UCSD-AML1 (cell line): ENCODE results near the gene AGAP3.
"Not testable (repeated sequence)": the region's sequence is repeated elsewhere in the genome, so short reads cannot be mapped to it uniquely, and the experiment has no call there.

ENCODE experiments used
- DNase-seq: peaks from one replicate; lab custom pipeline; 2025; ENCODE audit not compliant: unreplicated experiment; lab: John Stamatoyannopoulos, UW

Gene AGAP3

GRCh38 chr7:151085691-151086620 lies at the start of gene AGAP3:
TSS of gene AGAP3 (plus strand) at chr7:151086475. CDS start at chr7:151086742, 267 bp downstream.
- DNase-seq, result peak; percentile 71

- peak; percentile 77 for DNase-seq
These were observed 47.1 kb upstream of the AGAP3 start for GRCh38 chr7:151038951-151039849.

- peak; percentile 21 for DNase-seq
These were observed 46.3 kb upstream of the AGAP3 start for GRCh38 chr7:151039850-151040548.

GRCh38 chr7:151040616-151041375 lies 45.5 kb upstream of the AGAP3 start:
- DNase-seq, result no peak

GRCh38 chr7:151043449-151043848 lies 42.8 kb upstream of the AGAP3 start:
- DNase-seq, result not testable (repeated sequence)

GRCh38 chr7:151043959-151044358 lies 42.3 kb upstream of the AGAP3 start:
- no peak for DNase-seq

- DNase-seq, result no peak
These were observed 41.0 kb upstream of the AGAP3 start for GRCh38 chr7:151045262-151045661.

- no peak for DNase-seq
These were observed 40.3 kb upstream of the AGAP3 start for GRCh38 chr7:151045967-151046366.

GRCh38 chr7:151046603-151047573 lies 39.4 kb upstream of the AGAP3 start:
- no peak for DNase-seq

- DNase-seq, result no peak
These were observed 38.1 kb upstream of the AGAP3 start, which contains the start of gene ASIC3 for GRCh38 chr7:151047976-151048815. TSS of gene ASIC3 (plus strand) at chr7:151048531. CDS start at chr7:151048886, 355 bp downstream.

GRCh38 chr7:151048911-151049463 lies 37.3 kb upstream of the AGAP3 start:
- no peak for DNase-seq

GRCh38 chr7:151051108-151051507 lies 35.2 kb upstream of the AGAP3 start:
- DNase-seq, result no peak

GRCh38 chr7:151053096-151053495 lies 33.2 kb upstream of the AGAP3 start:
- peak; percentile 55 for DNase-seq

GRCh38 chr7:151053751-151054150 lies 32.5 kb upstream of the AGAP3 start:
- DNase-seq, result no peak

GRCh38 chr7:151056283-151056665 lies 30.0 kb upstream of the AGAP3 start:
- DNase-seq, result no peak

GRCh38 chr7:151056666-151057505 lies 29.4 kb upstream of the AGAP3 start:
- no peak for DNase-seq

- DNase-seq, result no peak
These were observed 28.7 kb upstream of the AGAP3 start, which contains the start of gene CDK5 for GRCh38 chr7:151057506-151057988. TSS of gene CDK5 (minus strand) at chr7:151057897. CDS start at chr7:151057848, 49 bp downstream.
